GM21576 (cell line): ENCODE measurements around the gene SERAC1.
"Not testable (repeated sequence)": the region's sequence is repeated elsewhere in the genome, so short reads cannot be mapped to it uniquely, and the experiment has no call there.

Experiments used
- ATAC-seq: cut with Tn5 transposase; IDR thresholded peaks from one replicate; pipeline ENCODE4 v1.9.1; 2021; ENCODE audit warnings: mild to moderate bottlenecking, moderate library complexity; ENCODE audit not compliant: unreplicated experiment

Gene SERAC1

DNA sequence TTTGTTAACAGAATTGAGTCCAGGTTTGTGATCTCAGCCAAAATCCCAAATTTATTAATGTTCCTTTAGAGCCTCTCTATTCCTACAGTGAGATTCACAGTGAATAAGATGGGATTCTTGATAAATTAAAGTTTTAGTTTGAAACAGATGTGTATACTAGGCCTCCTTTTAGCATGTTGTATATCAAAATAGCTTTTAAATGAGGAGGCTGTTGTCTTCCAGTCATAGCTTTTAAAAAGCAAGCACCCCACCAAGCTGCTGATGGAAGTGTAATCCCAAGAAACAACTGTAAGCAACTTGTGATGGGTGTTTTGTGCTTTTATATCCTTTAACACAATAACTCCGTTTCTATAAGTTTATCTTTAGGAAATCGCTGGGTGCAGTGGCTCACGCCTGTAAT lies 7.0 kb upstream of the SERAC1 start:
- no peak for ATAC-seq

DNA sequence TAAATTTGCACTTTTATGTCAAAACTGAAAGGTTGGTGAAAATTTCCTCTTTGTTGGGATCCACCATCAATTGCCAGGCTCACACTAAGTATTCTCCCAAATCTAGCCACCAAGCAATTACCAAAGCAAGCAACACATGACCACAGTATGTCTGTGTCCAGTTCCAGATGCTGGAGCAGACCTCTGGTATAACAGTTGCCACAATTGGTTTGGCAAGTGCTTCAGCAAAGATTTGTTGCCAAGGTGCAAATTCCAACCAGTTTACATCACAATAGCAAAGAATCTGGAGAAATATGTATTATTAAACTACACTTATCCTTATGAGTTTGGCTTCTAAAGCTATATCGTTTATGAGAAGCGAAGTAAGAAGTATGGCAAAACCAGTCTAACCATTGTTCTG lies 6.5 kb upstream of the SERAC1 start:
- no peak for ATAC-seq

DNA sequence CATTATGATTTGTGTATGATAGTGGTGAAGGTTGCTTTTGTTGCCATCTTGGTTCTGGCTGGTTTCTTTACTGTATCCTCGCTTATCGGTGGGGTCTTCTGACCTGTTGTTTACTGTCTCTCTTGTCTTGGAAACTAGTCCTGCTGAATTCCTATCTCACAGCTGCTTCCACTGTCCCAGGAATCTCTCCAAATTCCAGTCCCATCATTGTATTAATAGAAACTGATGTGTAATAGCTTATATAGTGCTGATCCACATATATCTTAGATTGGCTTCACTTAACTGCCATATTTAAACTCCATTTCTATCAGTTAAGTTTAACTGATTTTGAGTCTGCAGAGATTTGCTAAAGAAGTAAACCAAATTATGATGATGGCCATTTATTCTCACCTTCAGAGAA lies 6.0 kb upstream of the SERAC1 start:
- ATAC-seq: no peak

DNA sequence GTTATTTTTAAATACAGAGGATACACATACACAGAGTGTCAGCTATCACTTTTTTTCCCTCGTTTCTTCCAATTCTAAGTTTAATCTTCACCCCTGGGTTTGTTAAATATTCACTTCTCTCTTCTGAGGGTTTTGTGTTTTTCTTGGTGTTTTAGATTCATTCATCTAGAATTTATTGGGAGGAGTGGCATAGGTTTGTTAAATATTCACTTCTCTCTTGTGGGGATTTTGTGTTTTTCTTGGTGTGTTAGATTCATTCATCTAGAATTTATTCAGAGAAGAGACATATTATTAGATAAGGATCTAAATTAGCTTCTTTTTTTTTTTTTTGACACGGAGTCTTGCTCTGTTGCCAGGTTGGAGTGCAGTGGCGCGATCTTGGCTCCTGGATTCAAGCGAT lies 3.9 kb upstream of the SERAC1 start:
- ATAC-seq: no peak

DNA sequence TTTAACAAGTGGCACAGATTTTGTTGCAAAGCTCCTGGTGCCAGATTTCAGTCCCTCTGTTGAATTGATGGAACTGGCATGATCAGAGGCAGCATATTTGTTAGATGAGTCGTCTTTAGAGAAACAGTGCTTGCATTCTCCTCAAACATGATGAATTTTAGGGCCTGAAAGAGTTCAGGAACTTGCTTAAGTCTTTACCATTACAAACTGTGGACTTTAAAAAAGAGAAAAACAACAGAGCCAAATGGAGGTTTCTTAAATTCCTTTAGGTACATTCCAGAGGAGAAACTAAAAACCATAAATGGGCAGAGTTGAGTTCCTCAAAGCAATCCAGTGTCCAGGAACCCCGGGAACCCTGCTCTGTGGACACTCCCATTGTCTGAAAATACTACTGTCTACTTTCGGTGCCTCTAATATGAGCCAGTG lies 2.6 kb upstream of the SERAC1 start:
- ATAC-seq: no peak

DNA sequence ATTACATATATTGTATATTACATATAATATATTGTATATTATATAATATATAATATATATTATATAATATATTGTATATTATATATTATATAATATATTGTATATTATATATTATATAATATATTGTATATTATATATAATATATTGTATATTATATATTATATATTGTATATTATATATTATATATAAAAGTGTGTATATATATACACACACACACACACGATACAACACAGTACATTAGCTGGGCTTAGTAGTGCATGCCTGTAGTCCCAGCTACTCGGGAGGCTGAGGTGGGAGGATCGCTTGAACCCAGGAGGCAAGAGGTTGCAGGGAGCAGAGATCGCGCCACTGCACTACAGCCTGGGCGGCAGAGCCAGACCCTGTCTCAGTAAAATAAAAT lies 1.6 kb upstream of the SERAC1 start:
- ATAC-seq: not testable (repeated sequence)

DNA sequence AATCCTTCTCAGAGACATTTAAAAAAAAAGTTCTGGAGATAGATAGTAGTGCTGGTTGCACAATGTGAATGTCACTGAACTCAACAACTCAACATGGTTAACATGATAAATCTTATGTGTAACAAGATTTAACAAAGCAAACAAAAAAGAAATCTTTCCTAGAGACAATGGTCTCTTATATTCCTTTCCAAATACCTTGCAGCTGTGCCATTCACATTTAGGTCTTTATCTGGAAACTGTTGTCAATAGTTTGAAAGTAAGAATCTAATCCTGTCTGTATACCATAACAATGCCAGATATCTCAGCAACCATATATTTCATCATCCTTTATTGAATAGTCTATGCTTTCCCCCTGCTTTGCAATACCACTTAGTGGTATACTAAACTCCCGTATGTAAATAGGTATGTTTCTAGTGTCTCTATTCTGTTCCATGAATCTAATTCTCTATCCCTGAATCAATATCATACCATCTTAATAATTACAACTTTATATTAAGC lies 2.1 kb downstream of the SERAC1 start:
- ATAC-seq: no peak

DNA sequence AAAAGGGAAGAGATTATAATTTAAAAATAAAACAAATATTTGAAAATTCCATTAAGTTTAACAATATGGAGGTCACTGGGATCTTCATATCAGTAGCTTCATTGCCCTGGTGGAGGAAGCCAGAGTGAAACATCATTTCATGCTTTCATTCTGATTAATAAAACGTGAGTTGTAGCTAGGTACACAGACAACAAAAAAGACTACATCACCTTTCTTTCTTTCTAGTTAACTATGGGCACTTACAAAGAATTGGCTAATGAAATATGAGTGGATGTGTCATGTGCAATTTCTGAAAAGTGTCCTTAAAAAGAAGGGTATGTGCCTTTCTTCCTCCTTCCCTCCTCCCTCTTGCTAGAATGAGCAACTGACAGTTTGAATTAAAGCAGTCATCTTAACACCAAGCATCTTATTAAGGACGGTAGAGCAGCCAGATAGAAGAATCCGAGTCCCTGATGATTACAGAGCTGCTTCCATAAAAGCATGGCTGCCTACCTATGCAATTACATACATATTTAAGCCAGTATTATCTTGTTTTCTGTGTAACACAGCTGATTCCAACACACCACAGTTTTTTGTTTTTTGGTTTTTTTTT lies 3.4 kb downstream of the SERAC1 start:
- no peak for ATAC-seq

DNA sequence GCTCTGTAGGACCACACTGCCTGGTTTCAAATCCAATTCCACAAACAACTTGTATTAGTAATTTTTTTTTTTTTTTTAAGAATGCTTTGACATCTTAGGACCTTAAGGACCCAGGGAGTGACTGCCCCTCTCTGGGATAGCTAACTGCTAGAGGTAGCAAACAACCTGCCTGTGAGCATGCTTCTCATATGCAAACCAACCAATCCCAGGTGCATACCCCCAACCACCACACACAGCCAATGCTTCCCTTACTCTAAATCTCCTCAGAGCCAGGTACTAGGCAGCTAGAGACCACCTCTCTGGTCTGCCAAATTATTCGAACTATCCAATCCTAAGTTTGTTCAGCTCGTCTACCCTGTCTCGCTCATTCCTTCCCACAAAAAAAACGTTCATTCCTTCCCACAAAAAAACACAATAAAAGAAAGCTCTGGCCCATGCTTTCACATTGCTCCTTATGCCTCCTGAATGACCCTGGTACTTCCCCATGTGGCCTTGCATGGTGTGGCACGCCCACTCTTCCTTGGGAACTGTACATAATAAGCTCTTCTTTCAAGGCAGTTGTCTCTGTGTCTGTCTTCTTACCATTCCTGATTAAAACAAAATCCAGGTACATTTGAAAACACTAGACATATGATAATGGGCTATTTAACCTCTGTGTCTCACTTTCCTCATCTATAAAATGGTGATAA lies 6.4 kb downstream of the SERAC1 start:
- ATAC-seq: no peak

DNA sequence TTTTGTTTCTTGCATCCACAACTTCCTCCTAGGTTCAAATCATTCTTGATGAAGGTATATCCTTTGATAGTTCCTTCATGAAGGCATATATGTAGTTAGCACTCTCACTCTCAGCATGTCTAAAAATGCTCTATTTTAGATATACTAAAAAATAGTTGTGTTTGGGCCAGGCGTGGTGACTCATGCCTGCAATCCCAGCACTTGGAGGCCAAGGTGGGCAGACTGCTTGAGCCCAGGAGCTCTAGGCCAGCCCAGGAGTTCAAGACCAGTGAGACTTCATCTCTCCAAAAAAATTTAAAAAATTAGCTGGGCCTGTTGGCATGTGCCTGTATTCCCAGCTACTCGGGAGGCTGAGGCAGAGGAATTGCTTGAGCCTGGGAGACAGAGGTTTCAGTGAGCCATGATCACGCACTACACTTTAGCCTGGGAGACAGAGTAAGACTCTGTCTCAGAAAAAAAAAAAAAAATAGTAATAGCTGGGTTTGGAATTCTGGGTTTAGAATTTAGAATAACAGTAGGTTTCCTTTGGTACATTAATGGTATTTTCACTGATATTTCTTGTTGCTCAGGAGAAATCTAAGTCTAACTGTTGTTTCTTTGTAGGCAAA lies 7.0 kb downstream of the SERAC1 start:
- no peak for ATAC-seq

DNA sequence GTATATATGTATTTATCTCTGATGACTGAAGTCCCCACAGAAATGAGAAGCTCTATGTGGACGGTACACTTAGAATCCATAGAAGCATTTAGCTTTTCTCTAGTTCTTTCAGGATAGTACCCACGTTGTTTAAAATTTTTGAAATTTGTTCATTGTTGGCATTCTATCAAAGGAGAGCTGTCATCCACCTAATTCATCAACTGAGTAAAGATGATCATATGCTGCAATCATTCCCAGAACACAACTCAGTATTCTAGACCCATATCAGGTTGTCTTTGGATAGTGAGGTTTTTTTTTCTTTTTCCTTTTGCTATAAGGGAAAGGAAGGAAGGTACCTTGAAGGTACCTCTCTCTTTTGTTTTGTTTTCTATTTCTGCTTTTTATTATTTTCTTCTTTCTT lies 9.3 kb downstream of the SERAC1 start:
- no peak for ATAC-seq

DNA sequence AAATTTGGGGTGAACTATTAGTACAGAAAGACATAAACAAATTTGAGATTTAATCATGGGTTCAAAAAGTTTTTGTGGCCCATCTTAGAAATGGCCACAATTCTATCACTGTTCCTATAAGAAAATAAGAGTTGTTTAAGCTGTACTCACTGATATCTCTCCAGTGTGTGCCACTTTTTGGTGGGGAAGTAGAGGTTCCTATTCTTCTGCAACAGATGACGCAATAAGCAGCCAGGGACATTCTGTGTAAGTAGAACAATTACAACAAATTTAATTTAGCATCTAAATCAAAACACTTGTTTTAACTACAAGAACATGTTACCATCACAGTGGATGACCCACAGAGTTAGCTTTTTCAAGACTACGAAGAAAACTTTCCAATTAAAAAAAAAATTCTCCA lies 9.9 kb downstream of the SERAC1 start:
- no peak for ATAC-seq

DNA sequence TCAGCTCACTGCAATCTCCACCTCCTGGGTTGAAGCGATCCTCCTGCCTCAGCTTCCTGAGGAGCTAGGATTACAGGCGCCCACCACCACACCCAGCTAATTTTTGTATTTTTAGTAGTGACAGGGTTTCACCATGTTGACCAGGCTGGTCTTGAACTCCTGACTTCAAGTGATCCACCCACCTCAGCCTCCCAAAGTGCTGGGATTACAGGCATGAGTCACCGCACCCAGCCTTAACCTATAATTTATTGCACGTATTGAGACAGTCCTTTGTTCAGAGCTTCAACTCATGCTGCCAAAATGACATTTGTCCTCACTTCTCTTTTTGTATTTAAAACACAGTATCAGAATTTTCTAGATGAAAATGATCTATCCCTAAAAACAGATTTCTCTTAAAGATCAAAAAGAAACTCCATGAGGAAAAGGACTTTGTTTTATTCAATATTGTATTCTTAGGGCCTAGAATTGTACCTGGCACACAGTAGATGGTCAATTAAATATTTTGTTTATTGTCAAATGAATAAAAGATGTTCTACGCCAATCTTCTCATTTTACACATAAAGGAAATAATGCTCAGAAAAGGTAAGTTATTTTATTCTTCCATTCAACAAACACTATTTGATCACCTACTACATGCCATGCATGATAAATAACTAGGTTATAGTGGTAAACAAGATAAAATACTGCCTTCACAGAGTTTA lies 10.8 kb downstream of the SERAC1 start:
- ATAC-seq: no peak

DNA sequence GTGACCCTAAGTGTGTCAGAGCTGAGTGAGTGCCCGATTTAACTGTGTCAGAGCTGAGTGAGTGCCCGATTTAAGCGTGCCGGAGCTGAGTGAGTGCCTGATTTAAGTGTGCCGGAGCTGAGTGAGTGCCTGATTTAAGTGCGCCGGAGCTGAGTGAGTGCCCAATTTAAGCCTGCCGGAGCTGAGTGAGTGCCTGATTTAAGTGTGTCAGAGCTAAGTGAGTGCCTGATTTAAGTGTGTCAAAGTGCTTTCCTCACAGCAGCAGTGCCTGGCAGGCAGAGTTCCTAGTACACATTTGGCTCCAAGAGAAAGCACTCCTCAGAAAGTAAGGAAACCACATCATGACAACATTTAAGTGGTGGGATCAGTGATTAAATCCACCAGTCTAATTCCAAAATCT lies 13.2 kb downstream of the SERAC1 start:
- ATAC-seq: no peak

DNA sequence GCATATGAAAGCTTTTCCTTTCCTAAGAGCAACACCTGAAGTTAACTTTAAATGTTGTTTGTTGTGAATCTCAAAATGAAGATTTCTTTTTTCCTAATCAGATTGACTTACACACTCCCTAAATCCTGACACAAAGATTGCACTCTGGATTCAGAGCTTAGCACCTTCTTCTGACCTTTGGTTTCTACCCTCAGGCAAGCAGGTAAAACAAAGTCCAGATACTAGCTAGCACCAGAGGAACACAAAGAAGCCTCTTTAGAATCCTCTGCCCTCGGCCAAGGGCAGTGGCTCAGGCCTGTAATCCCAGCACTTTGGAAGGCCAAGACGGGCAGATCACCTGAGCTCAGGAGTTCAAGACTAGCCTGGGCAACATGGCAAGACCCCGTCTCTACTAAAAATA lies 14.5 kb downstream of the SERAC1 start:
- no peak for ATAC-seq

DNA sequence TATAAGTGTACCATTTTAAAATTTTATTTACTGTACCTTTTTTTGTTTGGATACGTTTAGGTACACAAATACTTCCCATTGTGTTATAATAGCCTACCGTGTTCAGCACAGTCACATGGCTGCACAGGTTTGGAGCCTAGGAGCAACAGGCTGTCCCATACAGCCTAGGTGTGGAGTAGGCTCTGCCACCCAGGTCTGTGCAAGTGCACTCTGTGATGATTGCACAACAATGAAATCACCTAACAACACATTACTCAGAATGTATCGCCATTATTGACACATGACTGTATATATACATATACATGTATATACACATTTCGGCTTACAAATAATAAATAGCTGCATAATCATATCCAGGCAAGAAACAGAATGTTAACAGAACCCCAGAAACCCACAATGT lies 15.4 kb downstream of the SERAC1 start:
- ATAC-seq: no peak

DNA sequence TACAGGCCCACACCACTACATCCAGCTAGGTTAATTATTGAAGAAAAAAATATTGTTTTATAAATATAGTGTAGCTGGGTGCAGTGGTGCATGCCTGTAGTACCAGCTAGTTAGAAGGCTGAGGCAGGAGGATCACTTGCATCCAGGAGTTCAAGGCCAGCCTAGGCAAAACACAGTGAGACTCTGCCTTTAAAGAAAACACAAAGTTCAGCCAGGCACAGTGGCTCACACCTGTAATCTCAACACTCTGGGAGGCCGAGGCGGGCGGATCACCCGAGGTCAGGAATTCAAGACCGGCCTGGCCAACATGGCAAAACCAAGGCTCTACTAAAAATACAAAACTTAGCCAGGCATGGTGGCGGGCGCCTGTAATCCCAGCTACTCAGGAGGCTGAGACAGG lies 16.0 kb downstream of the SERAC1 start:
- ATAC-seq: not testable (repeated sequence)

DNA sequence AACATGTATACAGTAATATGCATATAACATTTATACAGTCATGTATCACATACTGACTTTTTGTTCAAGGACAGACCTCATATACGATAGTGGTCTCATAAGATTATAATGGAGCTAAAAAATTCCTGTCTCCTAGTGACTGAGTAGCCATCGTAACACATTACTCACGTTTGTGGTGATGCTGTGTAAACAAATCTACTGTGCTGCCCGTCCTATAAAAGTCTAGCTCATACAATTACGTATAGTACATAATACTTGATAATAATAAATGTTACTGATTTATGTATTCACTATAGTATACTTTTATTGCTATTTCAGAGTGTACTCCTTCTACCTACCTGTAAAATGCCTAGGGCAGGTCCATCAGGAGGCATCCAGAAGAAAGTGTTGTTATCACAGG lies 17.4 kb downstream of the SERAC1 start:
- ATAC-seq: no peak

DNA sequence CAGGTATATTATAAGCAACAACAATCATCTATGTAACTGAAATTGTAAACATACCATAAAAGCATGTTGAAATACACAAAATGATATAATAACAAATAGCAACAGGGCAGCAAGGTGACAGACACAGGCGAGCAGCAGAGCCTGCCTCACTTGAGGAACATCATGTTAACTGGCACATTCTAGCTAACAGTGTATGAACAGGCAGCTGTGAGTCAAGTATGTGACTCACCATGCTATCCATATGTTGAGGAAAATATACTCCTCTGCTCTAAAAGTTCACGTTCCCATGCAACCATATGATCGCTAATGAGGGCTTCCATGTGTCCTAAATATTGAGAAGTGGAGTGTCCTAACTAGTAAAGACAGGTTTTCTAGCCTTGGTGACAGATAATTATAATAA lies 18.4 kb downstream of the SERAC1 start:
- ATAC-seq: no peak

DNA sequence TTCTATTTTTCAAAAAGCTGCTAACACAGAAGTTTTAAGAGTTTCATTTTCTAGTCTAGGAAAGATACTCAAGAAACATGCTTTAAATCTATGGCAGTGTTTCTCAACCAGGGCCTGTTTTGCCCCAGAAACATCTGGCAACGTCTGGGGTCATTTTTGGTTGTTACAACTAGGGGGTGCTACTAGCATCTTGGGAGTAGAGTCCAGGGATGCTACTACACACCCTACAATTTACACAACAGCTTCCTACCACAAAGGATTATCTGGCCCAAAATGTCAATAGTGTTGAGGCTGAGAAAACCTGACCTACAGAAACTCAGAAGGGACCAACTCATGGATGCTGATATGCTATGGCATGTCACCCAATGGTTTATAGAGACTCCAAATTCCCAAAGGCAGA lies 24.4 kb downstream of the SERAC1 start:
- no peak for ATAC-seq

DNA sequence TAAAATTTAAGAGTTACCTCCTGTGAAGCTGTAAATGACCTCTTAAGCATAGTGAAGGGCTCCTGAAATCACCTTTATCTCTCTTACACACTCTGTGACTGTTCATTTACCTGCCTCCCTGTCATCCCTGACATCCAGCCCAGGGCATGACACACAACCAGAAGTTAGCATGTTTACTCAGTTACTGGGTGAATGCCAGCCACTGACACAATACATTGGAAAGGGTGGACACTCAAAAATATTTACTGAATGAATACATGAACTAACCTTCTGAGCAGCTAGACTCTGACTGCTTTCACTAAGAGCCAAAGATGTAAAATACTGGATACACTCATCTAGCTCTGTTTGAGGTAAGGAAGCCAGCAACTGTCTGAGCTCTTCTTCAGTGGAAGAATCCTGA lies 25.3 kb downstream of the SERAC1 start:
- no peak for ATAC-seq

DNA sequence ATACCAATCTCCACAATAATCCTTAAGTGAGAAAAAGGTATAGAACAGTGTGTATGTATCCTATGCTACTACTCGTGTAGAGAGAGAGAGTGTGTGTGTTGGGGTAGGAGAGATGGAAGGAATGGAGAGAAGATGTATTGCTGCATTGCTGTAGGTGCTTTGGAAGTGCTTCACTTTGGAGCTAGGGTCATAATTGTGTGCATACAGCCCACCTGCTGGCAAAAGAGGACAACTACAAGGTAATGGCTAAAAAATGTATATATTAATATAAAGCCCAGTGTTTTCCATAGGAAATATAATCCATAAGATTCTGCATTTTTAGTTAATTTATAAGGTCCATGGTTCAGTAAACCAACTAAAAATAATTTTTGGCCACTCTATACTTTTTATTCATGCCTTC lies 36.1 kb downstream of the SERAC1 start:
- no peak for ATAC-seq
